K562 (cell line): ENCODE data around the gene C2orf76. TPM values are rescaled to one million over a fixed set of nuclear protein-coding genes. Genes with fewer than 3 reads are reported as not detected.

Experiments used
- ATAC-seq: fragments of 200-7000 bp; cut with Tn5 transposase; 3 replicates; pipeline ENCODE4 v1.9.1; 2020; ENCODE audit warnings: moderate library complexity
- BruUV-seq: library from RNA; stranded (reverse); fragments of 400-500 nt; replicated peaks from 2 replicates; lab custom pipeline; 2021; lab: Mats Ljungman, UMichigan
- CTCF ChIA-PET: fragments of 300-600 bp; formaldehyde crosslinking; extraction: SDS; loops from one replicate; lab custom pipeline; 2021; ENCODE audit warnings: low intra/inter-chr PET ratio; lab: Yijun Ruan, JAX
- POLR2A ChIA-PET: fragments of 300-600, 350-650 bp; sonication (Branson Sonifier 250); formaldehyde crosslinking; extraction: SDS; loops from one replicate; lab custom pipeline; 2021; ENCODE audit warnings: antibody characterized with exemption, inconsistent platforms; lab: Yijun Ruan, JAX
- DNase-seq, 4 experiments: peaks; one replicate each; pipeline versions ENCODE4 v3.0.0 to v3.0.0-alpha.2; 2011 to 2018; ENCODE audit warnings: low spot score in 3 of 4, mixed read lengths in 3 of 4; ENCODE audit errors: extremely low read depth in 1 of 4
- FAIRE-seq: peaks from 2 replicates; lab custom pipeline; 2011; peaks lifted over from hg19 to GRCh38; lab: Jason Lieb, UNC
- H2AFZ ChIP-seq: 2 replicates; pipeline ENCODE4 v1.6.0; 2011; ENCODE audit warnings: low read depth, low read length, control low read depth, inconsistent platforms
- H3K27ac ChIP-seq: fragments of 200-600 bp; 3 replicates; pipeline ENCODE4 v1.8.0; 2011; ENCODE audit warnings: low read depth, mild to moderate bottlenecking, control low read depth, inconsistent platforms, low read length, moderate library complexity, mixed read lengths; ENCODE audit errors: extremely low read depth
- H3K27me3 ChIP-seq, 2 experiments: fragments of 300-600 bp in 1 of 2; 2 replicates in 1 of 2; 3 replicates in 1 of 2; pipeline versions ENCODE4 v1.6.0 to v1.8.0; 2011; ENCODE audit warnings: inconsistent platforms in 2 of 2, low read length in 2 of 2, mild to moderate bottlenecking in 1 of 2, mixed read lengths in 1 of 2, moderate library complexity in 1 of 2; ENCODE audit not compliant: control insufficient read depth in 2 of 2, insufficient read depth in 2 of 2
- H3K36me3 ChIP-seq: fragments of 300-600 bp; 3 replicates; pipeline ENCODE4 v1.8.0; 2011; ENCODE audit warnings: mild to moderate bottlenecking, low read length, inconsistent platforms; ENCODE audit not compliant: control insufficient read depth, insufficient read depth
- H3K4me1 ChIP-seq, 2 experiments: fragments of 200-600 bp in 1 of 2; replicated peaks in 1 of 2; 2 replicates in 1 of 2; 3 replicates in 1 of 2; pipeline versions ENCODE4 v1.5.1 to v1.8.0; 2011; ENCODE audit warnings: inconsistent platforms in 2 of 2, low read length in 2 of 2, mild to moderate bottlenecking in 1 of 2, mixed read lengths in 1 of 2, moderate library complexity in 1 of 2; ENCODE audit not compliant: control insufficient read depth in 2 of 2, insufficient read depth in 2 of 2
- H3K4me2 ChIP-seq: 2 replicates; pipeline ENCODE4 v1.6.1; 2011; ENCODE audit warnings: low read length, control low read depth, inconsistent platforms, mixed read lengths; ENCODE audit not compliant: insufficient read depth
- H3K4me3 ChIP-seq: fragments of 200-600 bp; sonication (generic), shearing (Covaris generic); 2 replicates; pipeline ENCODE4 v1.5.1; 2016; ENCODE audit warnings: control low read depth, inconsistent platforms
- H3K79me2 ChIP-seq: fragments of 200-600 bp; 3 replicates; pipeline ENCODE4 v1.8.0; 2011; ENCODE audit warnings: low read length, inconsistent platforms; ENCODE audit not compliant: control insufficient read depth, insufficient read depth
- H3K9ac ChIP-seq, 2 experiments: 2 replicates each; pipeline versions ENCODE4 v1.6.0 to v1.6.1; 2011; ENCODE audit warnings: low read depth in 2 of 2, low read length in 2 of 2, control low read depth in 1 of 2, inconsistent platforms in 1 of 2, mild to moderate bottlenecking in 1 of 2, mixed read lengths in 1 of 2; ENCODE audit not compliant: insufficient read depth in 1 of 2
- H3K9me1 ChIP-seq: one replicate; pipeline ENCODE4 v1.6.0; 2011; ENCODE audit warnings: inconsistent platforms, mild to moderate bottlenecking, low read length, moderate library complexity; ENCODE audit not compliant: control insufficient read depth, insufficient read depth
- H3K9me3 ChIP-seq: replicated peaks from 2 replicates; pipeline ENCODE4 v1.5.1; 2011; ENCODE audit warnings: low read depth, low read length, inconsistent platforms; ENCODE audit not compliant: control insufficient read depth, insufficient read depth
- H4K20me1 ChIP-seq: replicated peaks from 2 replicates; pipeline ENCODE4 v1.6.1; 2011; ENCODE audit warnings: low read length, inconsistent platforms, mixed read lengths; ENCODE audit not compliant: control insufficient read depth, insufficient read depth
- ASH1L ChIP-seq: fragments of 450-650 bp; IDR thresholded peaks from 2 replicates; pipeline ENCODE4 v1.6.1; 2018; ENCODE audit warnings: borderline replicate concordance, mild to moderate bottlenecking, low read depth; ENCODE audit not compliant: partially characterized antibody
- CC2D1A ChIP-seq: fragments of 450-650 bp; IDR thresholded peaks from 2 replicates; pipeline ENCODE4 v1.6.1; 2017; ENCODE audit warnings: mild to moderate bottlenecking
- FOSL1 ChIP-seq: fragments of 200-800 bp; sonication (Bioruptor generic); conservative IDR thresholded peaks from 2 replicates; pipeline ENCODE4 v1.6.1; 2016; ENCODE audit warnings: missing genetic modification characterization, missing compliant biosample characterization
- HDAC3 ChIP-seq: fragments of 450-650 bp; IDR thresholded peaks from 2 replicates; pipeline ENCODE4 v1.6.1; 2018; ENCODE audit warnings: borderline replicate concordance, mild to moderate bottlenecking, moderate library complexity; ENCODE audit not compliant: partially characterized antibody
- LARP7 ChIP-seq: fragments of 450-650 bp; IDR thresholded peaks from 2 replicates; pipeline ENCODE4 v1.6.1; 2016
- SIX5 ChIP-seq, 2 experiments: IDR thresholded peaks; 2 replicates each; pipeline ENCODE4 v1.6.1; 2011; ENCODE audit warnings: low read length in 2 of 2, borderline replicate concordance in 1 of 2, low read depth in 1 of 2, mild to moderate bottlenecking in 1 of 2, moderate library complexity in 1 of 2; ENCODE audit not compliant: insufficient read depth in 1 of 2
- ZNF347 ChIP-seq: fragments of 450-650 bp; formaldehyde crosslinking; IDR thresholded peaks from 2 replicates; pipeline ENCODE4 v1.4.0; 2020; ENCODE audit warnings: low read depth, mild to moderate bottlenecking, moderate library complexity
- WGBS: fragments of 100-300 bp; shearing (Covaris generic); methylation state at CpG from one replicate; pipeline ENCODE4 v1.1.6; 2016; ENCODE audit warnings: low coverage, mixed read lengths; ENCODE audit not compliant: insufficient coverage; ENCODE audit errors: missing lambda C conversion rate; 5-methylcytosine and 5-hydroxymethylcytosine counted together
- in situ Hi-C: fragments of 300-500 bp; cut with MboI; formaldehyde crosslinking; loops from 4 replicates; pipeline ENCODE4 v1.15.0; 2018; ENCODE audit warnings: inconsistent platforms, mixed read lengths
- intact Hi-C: fragments of 100-400 bp; cut with micrococcal nuclease; formaldehyde crosslinking; loops from 2 replicates; pipeline ENCODE4 v1.14.2; 2022
- polyA plus RNA-seq, 8 experiments: library from polyadenylated mRNA; depleted of rRNA in 4 of 8; stranded (reverse) in 5 of 8; unstranded in 3 of 8; fragments of >200 nt; fragmentation: Nextera tagmentation in 2 of 8; fragmentation: Illumina TruSeq in 1 of 8; extraction: Ambion mirVana in 2 of 8; extraction: Trizol in 1 of 8; gene quantifications; 2 replicates each; pipeline versions ENCODE4 v1.2.1 to v1.2.3, GENCODE V29; 2011 to 2014; ENCODE audit warnings: inconsistent platforms in 1 of 8, missing spikeins in 1 of 8
- total RNA-seq, 7 experiments: library from RNA; depleted of rRNA in 6 of 7; stranded (reverse); fragments of >200 nt in 6 of 7; fragmentation: Illumina TruSeq in 2 of 7; extraction: Trizol in 2 of 7; gene quantifications; 2 replicates each; pipeline versions ENCODE4 v1.2.1 to v1.2.3, GENCODE V29; 2011 to 2021; ENCODE audit warnings: low replicate concordance in 1 of 7
- TF ChIP-seq, protein P1 (sequence below): fragments of 450-650 bp; IDR thresholded peaks from 2 replicates; pipeline ENCODE4 v1.6.1; 2018; ENCODE audit not compliant: partially characterized antibody
- TF ChIP-seq, protein P2 (sequence below): sonication (generic); formaldehyde crosslinking; IDR thresholded peaks from 2 replicates; pipeline ENCODE4 v1.8.0; 2022; ENCODE audit warnings: mild to moderate bottlenecking, low read depth, missing genetic modification reagents
- TF ChIP-seq, protein P3 (sequence below), 3 experiments: IDR thresholded peaks in 2 of 3; conservative IDR thresholded peaks in 1 of 3; 2 replicates each; pipeline ENCODE4 v1.5.1; 2011 to 2012; ENCODE audit warnings: low read length in 3 of 3, mild to moderate bottlenecking in 3 of 3, control low read depth in 2 of 3, improper control_type of control experiment in 1 of 3, inconsistent platforms in 1 of 3, low read depth in 1 of 3, mixed read lengths in 1 of 3, moderate library complexity in 1 of 3; ENCODE audit not compliant: insufficient read depth in 2 of 3

C2orf76 gene
- total and polyA plus RNA-seq, 9 of the 15 experiments (the other 6 are each of a cell fraction or from before 2014, with no cell fraction given): 4.8 to 26.2 (median 14.5) TPM

GRCh38 chr2:119409506-119409905 lies 42.9 kb upstream of the C2orf76 start:
- no peaks in the 10 kb centered on the region for H3K9me1 ChIP-seq
- no peaks in the 10 kb centered on the region for H3K36me3 ChIP-seq
- no peaks in the 10 kb centered on the region for H4K20me1 ChIP-seq
- no peak for FAIRE-seq
- in situ Hi-C loops: loop anchor here (10.0 kb wide), 1 partner anchor 255 kb away; no protein-coding TSS in a partner anchor
- ATAC-seq: no peak
- H3K4me3 ChIP-seq: no peak overlapping the region
- H3K9ac ChIP-seq: no peak overlapping the region
- no peaks in the 10 kb centered on the region for H3K79me2 ChIP-seq
- POLR2A ChIA-PET: no interaction called here
- TF ChIP-seq ZNF347 (no peak), CC2D1A (no peak), FOSL1 (tag) (no peak), SIX5 (IDR thresholded peaks at IDR 0.05; ENCODE audit: borderline replicate concordance in 1 of 2, insufficient read depth in 1 of 2, low read depth in 1 of 2, low read length in 2 of 2) (no peak), HDAC3 (no peak), LARP7 (no peak), ASH1L (no peak)
- TF ChIP-seq, protein P1, sequence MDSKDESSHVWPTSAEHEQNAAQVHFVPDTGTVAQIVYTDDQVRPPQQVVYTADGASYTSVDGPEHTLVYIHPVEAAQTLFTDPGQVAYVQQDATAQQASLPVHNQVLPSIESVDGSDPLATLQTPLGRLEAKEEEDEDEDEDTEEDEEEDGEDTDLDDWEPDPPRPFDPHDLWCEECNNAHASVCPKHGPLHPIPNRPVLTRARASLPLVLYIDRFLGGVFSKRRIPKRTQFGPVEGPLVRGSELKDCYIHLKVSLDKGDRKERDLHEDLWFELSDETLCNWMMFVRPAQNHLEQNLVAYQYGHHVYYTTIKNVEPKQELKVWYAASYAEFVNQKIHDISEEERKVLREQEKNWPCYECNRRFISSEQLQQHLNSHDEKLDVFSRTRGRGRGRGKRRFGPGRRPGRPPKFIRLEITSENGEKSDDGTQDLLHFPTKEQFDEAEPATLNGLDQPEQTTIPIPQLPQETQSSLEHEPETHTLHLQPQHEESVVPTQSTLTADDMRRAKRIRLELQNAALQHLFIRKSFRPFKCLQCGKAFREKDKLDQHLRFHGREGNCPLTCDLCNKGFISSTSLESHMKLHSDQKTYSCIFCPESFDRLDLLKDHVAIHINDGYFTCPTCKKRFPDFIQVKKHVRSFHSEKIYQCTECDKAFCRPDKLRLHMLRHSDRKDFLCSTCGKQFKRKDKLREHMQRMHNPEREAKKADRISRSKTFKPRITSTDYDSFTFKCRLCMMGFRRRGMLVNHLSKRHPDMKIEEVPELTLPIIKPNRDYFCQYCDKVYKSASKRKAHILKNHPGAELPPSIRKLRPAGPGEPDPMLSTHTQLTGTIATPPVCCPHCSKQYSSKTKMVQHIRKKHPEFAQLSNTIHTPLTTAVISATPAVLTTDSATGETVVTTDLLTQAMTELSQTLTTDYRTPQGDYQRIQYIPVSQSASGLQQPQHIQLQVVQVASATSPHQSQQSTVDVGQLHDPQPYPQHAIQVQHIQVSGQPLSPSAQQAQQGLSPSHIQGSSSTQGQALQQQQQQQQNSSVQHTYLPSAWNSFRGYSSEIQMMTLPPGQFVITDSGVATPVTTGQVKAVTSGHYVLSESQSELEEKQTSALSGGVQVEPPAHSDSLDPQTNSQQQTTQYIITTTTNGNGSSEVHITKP: no peak
- TF ChIP-seq, protein P2, sequence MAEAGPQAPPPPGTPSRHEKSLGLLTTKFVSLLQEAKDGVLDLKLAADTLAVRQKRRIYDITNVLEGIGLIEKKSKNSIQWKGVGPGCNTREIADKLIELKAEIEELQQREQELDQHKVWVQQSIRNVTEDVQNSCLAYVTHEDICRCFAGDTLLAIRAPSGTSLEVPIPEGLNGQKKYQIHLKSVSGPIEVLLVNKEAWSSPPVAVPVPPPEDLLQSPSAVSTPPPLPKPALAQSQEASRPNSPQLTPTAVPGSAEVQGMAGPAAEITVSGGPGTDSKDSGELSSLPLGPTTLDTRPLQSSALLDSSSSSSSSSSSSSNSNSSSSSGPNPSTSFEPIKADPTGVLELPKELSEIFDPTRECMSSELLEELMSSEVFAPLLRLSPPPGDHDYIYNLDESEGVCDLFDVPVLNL: no peak
- TF ChIP-seq, protein P3, sequence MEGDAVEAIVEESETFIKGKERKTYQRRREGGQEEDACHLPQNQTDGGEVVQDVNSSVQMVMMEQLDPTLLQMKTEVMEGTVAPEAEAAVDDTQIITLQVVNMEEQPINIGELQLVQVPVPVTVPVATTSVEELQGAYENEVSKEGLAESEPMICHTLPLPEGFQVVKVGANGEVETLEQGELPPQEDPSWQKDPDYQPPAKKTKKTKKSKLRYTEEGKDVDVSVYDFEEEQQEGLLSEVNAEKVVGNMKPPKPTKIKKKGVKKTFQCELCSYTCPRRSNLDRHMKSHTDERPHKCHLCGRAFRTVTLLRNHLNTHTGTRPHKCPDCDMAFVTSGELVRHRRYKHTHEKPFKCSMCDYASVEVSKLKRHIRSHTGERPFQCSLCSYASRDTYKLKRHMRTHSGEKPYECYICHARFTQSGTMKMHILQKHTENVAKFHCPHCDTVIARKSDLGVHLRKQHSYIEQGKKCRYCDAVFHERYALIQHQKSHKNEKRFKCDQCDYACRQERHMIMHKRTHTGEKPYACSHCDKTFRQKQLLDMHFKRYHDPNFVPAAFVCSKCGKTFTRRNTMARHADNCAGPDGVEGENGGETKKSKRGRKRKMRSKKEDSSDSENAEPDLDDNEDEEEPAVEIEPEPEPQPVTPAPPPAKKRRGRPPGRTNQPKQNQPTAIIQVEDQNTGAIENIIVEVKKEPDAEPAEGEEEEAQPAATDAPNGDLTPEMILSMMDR (IDR thresholded peaks at IDR 0.05 in 2 of 3, conservative IDR thresholded peaks at IDR 0.05 in 1 of 3; ENCODE audit: insufficient read depth in 2 of 3, low read depth in 1 of 3, low read length in 3 of 3): no peak
- no peak for DNase-seq
- intact Hi-C loops: no loop called here
- no peaks in the 10 kb centered on the region for H3K4me1 ChIP-seq
- no peak overlapping the region for H3K4me2 ChIP-seq
- H3K27me3 ChIP-seq: peaks cover 2 to 15% of the 10 kb centered on the region in 2 experiments; a peak in 2 of 5 replicates
- 0% methylated on average over 4 of the region's 4 CpGs for WGBS
- no peaks in the 10 kb centered on the region for H3K9me3 ChIP-seq
- CTCF ChIA-PET: interaction anchor here (2.4 to 5.6 kb wide), 2 partner anchors 66 to 250 kb away, joined by 18 to 56 read pairs; no protein-coding TSS in a partner anchor
- no peak overlapping the region for H3K27ac ChIP-seq
- no peak overlapping the region for H2AFZ ChIP-seq
- BruUV-seq: no TSS peak
